ENCODE results near the gene TNFSF8. TPM values are rescaled to one million over a fixed set of nuclear protein-coding genes. Genes with fewer than 3 reads are reported as not detected.

TNFSF8 gene
- total RNA-seq: 0.63 TPM
- long read RNA-seq: 0 reads

GRCh38 chr9:114930056-114930812 lies at the start of gene TNFSF8:
Gene TNFSF8, minus strand, starts transcription at chr9:114930591. Its CDS starts 288 bp downstream, at chr9:114930303.
- Histone ChIP-seq H3K4me3 (peak within 1 kb of the TSS; percentile 38), H3K27me3 (ENCODE audit: low read depth) (peaks cover 97% of the 10 kb centered on the region), H3K9me3 (replicated peaks) (no peaks in the 10 kb centered on the region), H3K36me3 (no peaks in the 10 kb centered on the region), H3K27ac (replicated peaks) (peak within 1 kb of the TSS; percentile 52), H3K4me1 (no peaks in the 10 kb centered on the region)
- TF ChIP-seq CTCF (IDR thresholded peaks at IDR 0.05; ENCODE audit: borderline replicate concordance): no peak
- DNase-seq: no peak
- intact Hi-C loops (cut with micrococcal nuclease): no loop called here

GRCh38 chr9:114973216-114973615 lies 42.8 kb upstream of the TNFSF8 start:
- H3K27me3 ChIP-seq (ENCODE audit: low read depth): peaks cover 24% of the 10 kb centered on the region
- peaks cover 3% of the 10 kb centered on the region for H3K9me3 ChIP-seq (replicated peaks)
- H3K27ac ChIP-seq (replicated peaks): no peak overlapping the region
- intact Hi-C loops (cut with micrococcal nuclease): no loop called here
- DNase-seq: no peak
- no peaks in the 10 kb centered on the region for H3K36me3 ChIP-seq
- no peak overlapping the region for H3K4me3 ChIP-seq
- TF ChIP-seq CTCF (IDR thresholded peaks at IDR 0.05; ENCODE audit: borderline replicate concordance): no peak
- no peaks in the 10 kb centered on the region for H3K4me1 ChIP-seq

- no peak for TF ChIP-seq CTCF (IDR thresholded peaks at IDR 0.05; ENCODE audit: borderline replicate concordance)
- H3K27me3 ChIP-seq (ENCODE audit: low read depth): peaks cover 18% of the 10 kb centered on the region
- no peak overlapping the region for H3K4me3 ChIP-seq
- H3K27ac ChIP-seq (replicated peaks): no peak overlapping the region
- DNase-seq: no peak
- no peaks in the 10 kb centered on the region for H3K36me3 ChIP-seq
- peaks cover 3% of the 10 kb centered on the region for H3K9me3 ChIP-seq (replicated peaks)
- intact Hi-C loops (cut with micrococcal nuclease): no loop called here
- no peaks in the 10 kb centered on the region for H3K4me1 ChIP-seq
Observed at GRCh38 chr9:114972510-114973136, 42.2 kb upstream of the TNFSF8 start.

GRCh38 chr9:114969269-114969668 lies 38.9 kb upstream of the TNFSF8 start:
- Histone ChIP-seq H3K36me3 (no peaks in the 10 kb centered on the region), H3K4me1 (no peaks in the 10 kb centered on the region), H3K27ac (replicated peaks) (no peak overlapping the region), H3K9me3 (replicated peaks) (peaks cover 10% of the 10 kb centered on the region), H3K4me3 (no peak overlapping the region), H3K27me3 (ENCODE audit: low read depth) (peaks cover 15% of the 10 kb centered on the region)
- no peak for DNase-seq
- intact Hi-C loops (cut with micrococcal nuclease): no loop called here
- TF ChIP-seq CTCF (IDR thresholded peaks at IDR 0.05; ENCODE audit: borderline replicate concordance): no peak

- no peak overlapping the region for H3K27ac ChIP-seq (replicated peaks)
- H3K9me3 ChIP-seq (replicated peaks): peaks cover 14% of the 10 kb centered on the region
- no peak for TF ChIP-seq CTCF (IDR thresholded peaks at IDR 0.05; ENCODE audit: borderline replicate concordance)
- H3K27me3 ChIP-seq (ENCODE audit: low read depth): peaks cover 15% of the 10 kb centered on the region
- no peak for DNase-seq
- H3K36me3 ChIP-seq: no peaks in the 10 kb centered on the region
- H3K4me3 ChIP-seq: no peak overlapping the region
- intact Hi-C loops (cut with micrococcal nuclease): no loop called here
- H3K4me1 ChIP-seq: no peaks in the 10 kb centered on the region
Observed at GRCh38 chr9:114968671-114969070, 38.3 kb upstream of the TNFSF8 start.

Data from left ventricle myocardium inferior (tissue), 1 donor.